A673 (cell line): ENCODE results near the gene PEX14. TPM values are rescaled to one million over a fixed set of nuclear protein-coding genes. Genes with fewer than 3 reads are reported as not detected.

Experiments used
- BruUV-seq: library from RNA; stranded (reverse); fragments of 400-500 nt; replicated peaks from 2 replicates; lab custom pipeline; 2021; lab: Mats Ljungman, UMichigan
- CTCF ChIA-PET: fragments of 300-600 bp; sonication (Branson Sonifier 250); formaldehyde crosslinking; loops from one replicate; lab custom pipeline; 2022; ENCODE audit warnings: antibody characterized with exemption; lab: Charles Lee
- POLR2A ChIA-PET: fragments of 300-600 bp; sonication (Branson Sonifier 250); formaldehyde crosslinking; loops from one replicate; lab custom pipeline; 2022; ENCODE audit warnings: antibody characterized with exemption; ENCODE audit not compliant: low non-redundant PET; lab: Charles Lee
- DNase-seq: peaks from one replicate; pipeline ENCODE4 v3.0.0-alpha.2; 2015; ENCODE audit warnings: low spot score
- H3K27ac ChIP-seq: fragments of 200-600 bp; sonication (generic); 2 replicates; pipeline ENCODE4 v1.5.1; 2016; ENCODE audit warnings: mixed run types, low read depth, mild to moderate bottlenecking, mixed read lengths, antibody characterized with exemption, low read length; ENCODE audit not compliant: poor library complexity, severe bottlenecking
- H3K27me3 ChIP-seq: fragments of 200-600 bp; sonication (generic); replicated peaks from 2 replicates; pipeline ENCODE4 v1.6.1; 2017; ENCODE audit warnings: mixed run types, low read depth, mild to moderate bottlenecking, mixed read lengths, antibody characterized with exemption, low read length; ENCODE audit not compliant: insufficient read depth, poor library complexity
- H3K36me3 ChIP-seq: fragments of 200-600 bp; sonication (generic); 2 replicates; pipeline ENCODE4 v1.6.1; 2016; ENCODE audit warnings: mixed run types, mild to moderate bottlenecking, mixed read lengths, antibody characterized with exemption, low read length; ENCODE audit not compliant: insufficient read depth, poor library complexity, severe bottlenecking
- H3K4me1 ChIP-seq: fragments of 200-600 bp; sonication (generic); 2 replicates; pipeline ENCODE4 v1.6.1; 2017; ENCODE audit warnings: mixed run types, mild to moderate bottlenecking, mixed read lengths, antibody characterized with exemption, low read length; ENCODE audit not compliant: insufficient read depth, poor library complexity, severe bottlenecking
- H3K4me3 ChIP-seq: fragments of 200-600 bp; sonication (generic); 2 replicates; pipeline ENCODE4 v1.5.1; 2016; ENCODE audit warnings: low read depth, mixed run types, mild to moderate bottlenecking, mixed read lengths, low read length; ENCODE audit not compliant: poor library complexity, severe bottlenecking
- H3K9me3 ChIP-seq: fragments of 200-600 bp; sonication (generic); 2 replicates; pipeline ENCODE4 v1.6.1; 2016; ENCODE audit warnings: mixed run types, low read depth, mild to moderate bottlenecking, mixed read lengths, antibody characterized with exemption, low read length; ENCODE audit not compliant: poor library complexity, severe bottlenecking
- CTCF ChIP-seq: fragments of 300-800, 200-600 bp; sonication (generic); conservative IDR thresholded peaks from 2 replicates; pipeline ENCODE4 v1.5.1; 2017; ENCODE audit warnings: low read depth, mild to moderate bottlenecking, antibody characterized with exemption, low read length, moderate library complexity, mixed read lengths
- EZH2 ChIP-seq: fragments of 200-600 bp; sonication (generic); IDR thresholded peaks from 2 replicates; pipeline ENCODE4 v1.6.1; 2017; ENCODE audit warnings: borderline replicate concordance, low read depth, mild to moderate bottlenecking, mixed read lengths, antibody characterized with exemption, low read length; ENCODE audit not compliant: poor library complexity, severe bottlenecking
- intact Hi-C: fragments of 100-400 bp; cut with micrococcal nuclease; formaldehyde crosslinking; loops from one replicate; pipeline ENCODE4 v1.10.0; 2022; ENCODE audit not compliant: unreplicated experiment
- total RNA-seq: library from RNA; stranded (reverse); gene quantifications from 2 replicates; pipeline ENCODE4 v1.2.3, GENCODE V29; 2021

The PEX14 gene
- total RNA-seq, 1 experiment from 2014 or later: 26.8 TPM

- intact Hi-C loops: loop anchor here (2.0 kb wide), 1 partner anchor 119 kb away; no protein-coding TSS in a partner anchor
These were observed 21.2 kb downstream of the PEX14 start for GRCh38 chr1:10495952-10496351.

GRCh38 chr1:10497109-10497508, 22.4 kb downstream of the PEX14 start:
- no TSS peak for BruUV-seq
- Histone ChIP-seq H3K9me3 (no peaks in the 10 kb centered on the region), H3K27me3 (no peaks in the 10 kb centered on the region), H3K4me3 (no peak overlapping the region), H3K4me1 (peaks cover 13% of the 10 kb centered on the region), H3K36me3 (no peaks in the 10 kb centered on the region), H3K27ac (no peak overlapping the region)
- intact Hi-C loops: no loop called here
- TF ChIP-seq CTCF: no peak
- TF ChIP-seq EZH2: no peak
- no peak for DNase-seq
- ChIA-PET POLR2A (no interaction called here), CTCF (interaction anchor here (0.6 kb wide), 1 partner anchor 27 kb away, joined by 14 read pairs; no protein-coding TSS in a partner anchor)

More at GRCh38 chr1:10495952-10496351, 21.2 kb downstream of the PEX14 start:
- peaks cover 13% of the 10 kb centered on the region for H3K4me1 ChIP-seq
- TF ChIP-seq CTCF (no peak), EZH2 (no peak)
- BruUV-seq: no TSS peak
- no peaks in the 10 kb centered on the region for H3K27me3 ChIP-seq
- no peaks in the 10 kb centered on the region for H3K36me3 ChIP-seq
- DNase-seq: no peak
- CTCF ChIA-PET: interaction anchor here (0.6 to 0.8 kb wide), 2 partner anchors 39 to 371 kb away, joined by 3 to 8 read pairs; no protein-coding TSS in a partner anchor
- no peak overlapping the region for H3K27ac ChIP-seq
- POLR2A ChIA-PET: no interaction called here
- H3K4me3 ChIP-seq: no peak overlapping the region
- no peaks in the 10 kb centered on the region for H3K9me3 ChIP-seq

- peaks cover 13% of the 10 kb centered on the region for H3K4me1 ChIP-seq
- intact Hi-C loops: no loop called here
- H3K27ac ChIP-seq: no peak overlapping the region
- BruUV-seq: no TSS peak
- ChIA-PET CTCF (interaction anchor here (0.7 kb wide), 1 partner anchor 146 kb away, joined by 3 read pairs; no protein-coding TSS in a partner anchor), POLR2A (no interaction called here)
- no peaks in the 10 kb centered on the region for H3K36me3 ChIP-seq
- no peak overlapping the region for H3K4me3 ChIP-seq
- no peaks in the 10 kb centered on the region for H3K27me3 ChIP-seq
- no peaks in the 10 kb centered on the region for H3K9me3 ChIP-seq
- TF ChIP-seq CTCF (no peak), EZH2 (no peak)
- no peak for DNase-seq
These were observed 23.5 kb downstream of the PEX14 start for GRCh38 chr1:10498231-10498630.
